Left renal pelvis (tissue), 4 donors: ENCODE results near the gene CEP20. TPM values are rescaled to one million over a fixed set of nuclear protein-coding genes. Genes with fewer than 3 reads are reported as not detected.

Experiments
- DNase-seq, 4 donors: peaks; one replicate each; pipeline ENCODE4 v3.0.0-alpha.2; 2013; ENCODE audit warnings: low read depth in 4 of 4, low spot score in 3 of 4
- polyA plus RNA-seq, 4 donors: library from polyadenylated mRNA; unstranded; fragments of 120-200 nt; gene quantifications; one replicate each; pipeline ENCODE4 v1.2.1, GENCODE V29; 2013; ENCODE audit not compliant: insufficient read length in 4 of 4

CEP20 gene
- polyA plus RNA-seq, 4 donors, result 32.6 to 50.2 (median 39.4) TPM

GRCh38 chr16:15835136-15835878 is 53.1 kb downstream of the CEP20 start:
- DNase-seq, result no peak

- DNase-seq, result no peak
These were observed 53.9 kb downstream of the CEP20 start for GRCh38 chr16:15834502-15834901.

GRCh38 chr16:15833541-15833940 is 54.9 kb downstream of the CEP20 start:
- no peak for DNase-seq

GRCh38 chr16:15832241-15832640 is 56.2 kb downstream of the CEP20 start:
- DNase-seq, result no peak

GRCh38 chr16:15830832-15831451 is 57.5 kb downstream of the CEP20 start:
- no peak for DNase-seq

DNA sequence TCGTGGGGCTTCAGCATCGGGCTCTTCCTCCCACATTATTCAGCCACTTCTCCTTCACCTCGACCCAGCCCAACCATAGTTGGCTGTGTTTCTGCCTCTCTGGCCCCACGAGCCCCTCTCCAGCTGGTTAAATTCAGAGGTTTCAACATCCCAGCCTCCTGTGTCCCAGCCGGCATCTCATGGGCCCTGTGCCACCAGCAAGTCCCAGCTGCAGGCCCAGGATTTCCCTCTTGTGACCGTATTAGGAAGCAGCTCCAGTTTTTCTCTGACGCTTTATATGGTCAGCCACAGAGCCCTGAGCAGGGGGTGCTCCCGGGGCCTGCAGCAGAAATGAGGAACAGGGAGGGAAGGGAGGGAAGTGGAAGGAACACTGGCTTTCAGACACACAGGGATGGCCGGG is 58.9 kb downstream of the CEP20 start:
- peak in 2 of 4 donors; percentile 31 to 35 for DNase-seq

- DNase-seq, result no peak
These were observed 60.6 kb downstream of the CEP20 start for GRCh38 chr16:15827709-15828343.

DNA sequence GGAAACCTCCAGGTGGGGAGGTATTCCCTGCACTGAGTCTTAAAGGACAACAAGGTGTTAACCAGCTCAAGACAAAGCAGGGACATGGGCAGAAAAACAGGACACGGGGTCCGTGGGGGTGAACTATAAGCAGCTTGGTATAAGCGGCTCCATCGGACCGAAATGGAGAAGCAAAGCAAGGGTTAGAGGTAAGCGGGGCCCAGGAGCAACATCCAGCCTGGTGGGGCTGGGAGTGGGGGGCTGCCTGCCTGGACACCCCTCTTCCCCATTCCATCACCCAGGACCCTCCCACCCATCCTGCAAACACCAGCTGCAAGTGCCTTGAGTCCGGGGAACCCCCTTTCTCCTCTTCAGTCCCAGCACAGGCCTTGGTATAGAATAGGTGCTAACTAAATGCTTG is 61.1 kb downstream of the CEP20 start:
- DNase-seq, result no peak

DNA sequence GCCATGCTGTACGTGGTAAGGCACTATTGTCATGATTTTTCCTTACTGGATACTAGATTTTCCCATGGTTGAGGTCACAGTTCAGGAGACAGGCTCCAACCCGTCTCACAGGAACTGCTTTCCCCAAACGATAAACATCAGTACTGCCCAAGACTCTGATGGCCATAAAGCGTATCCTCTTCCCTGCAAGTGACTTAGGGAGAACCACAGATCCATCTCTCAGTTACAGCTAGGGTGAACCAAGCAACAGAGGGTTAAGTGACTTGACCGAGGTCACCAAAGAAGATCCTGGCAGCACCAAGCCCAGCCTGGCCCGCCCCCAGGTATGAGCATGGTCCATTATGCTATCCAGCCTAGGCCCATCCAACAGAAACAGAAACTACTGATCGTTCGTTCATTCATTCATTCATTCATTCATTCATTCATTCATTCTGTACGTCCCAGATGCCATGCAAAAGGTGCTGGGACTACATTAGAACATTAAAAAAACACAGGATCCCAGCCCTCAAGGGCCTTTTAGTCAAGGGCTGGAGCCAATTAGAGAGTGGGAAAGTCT is 62.6 kb downstream of the CEP20 start:
- DNase-seq, result no peak

DNA sequence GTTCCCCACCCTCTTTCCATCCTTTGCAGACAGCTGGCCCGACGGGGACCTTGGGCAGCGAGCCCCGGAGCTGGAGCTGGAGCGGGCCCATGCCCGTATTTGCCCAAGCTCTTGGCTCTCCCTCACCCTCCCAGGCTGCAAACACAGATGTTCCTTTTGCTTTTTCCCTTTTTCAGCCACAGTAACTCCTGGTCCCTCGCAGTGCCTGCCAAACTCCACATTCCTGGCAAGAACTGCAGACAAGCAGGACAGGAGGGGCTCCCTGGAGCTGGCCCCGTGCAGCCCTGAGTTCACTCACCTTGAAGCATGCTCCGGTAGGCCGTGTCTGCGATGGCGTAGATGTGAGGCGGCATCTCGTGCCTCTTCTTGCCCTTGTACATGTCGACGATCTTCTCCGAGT is 65.4 kb downstream of the CEP20 start:
- DNase-seq, result no peak

DNA sequence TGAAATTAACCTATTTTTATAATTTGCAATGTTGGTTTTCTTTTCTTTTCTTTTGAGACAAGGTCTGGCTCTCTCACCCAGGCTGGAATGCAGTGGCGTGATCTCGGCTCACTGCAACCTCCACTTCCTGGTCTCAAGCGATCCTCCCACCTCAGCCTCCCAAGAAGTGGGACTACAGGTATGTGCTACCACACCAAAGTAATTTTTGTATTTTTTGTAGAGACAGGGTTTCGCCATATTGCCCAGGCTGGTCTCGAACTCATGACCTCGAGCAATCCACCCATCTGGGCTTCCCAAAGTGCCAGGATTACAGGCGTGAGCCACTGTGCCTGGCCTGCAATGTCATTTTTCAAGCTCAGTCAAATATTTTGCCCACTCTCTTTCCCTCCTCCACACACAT is 67.6 kb downstream of the CEP20 start:
- DNase-seq, result no peak

- no peak for DNase-seq
These were observed 69.4 kb downstream of the CEP20 start for GRCh38 chr16:15819046-15819445.

GRCh38 chr16:15817446-15817845 is 71.0 kb downstream of the CEP20 start:
- DNase-seq, result no peak

- DNase-seq, result no peak
These were observed 72.2 kb downstream of the CEP20 start for GRCh38 chr16:15816228-15816627.

Other genes with a start within 250 kb of the CEP20 start
- 10 to 100 TPM; 53.5 to 62.7 (median 54.5) TPM for gene MARF1, start 245.4 kb downstream of the CEP20 start, polyA plus RNA-seq
- 10 to 100 TPM; 40.8 to 45.4 (median 42.8) TPM for gene NDE1, start 238.4 kb downstream of the CEP20 start, polyA plus RNA-seq
- 10 to 100 TPM in 2 of 4 donors, 1 to 10 TPM in 2; 4.6 to 15.6 (median 11.8) TPM for gene MYH11, start 31.6 kb downstream of the CEP20 start, polyA plus RNA-seq
- gene ABCC1, start 61.0 kb upstream of the CEP20 start, polyA plus RNA-seq, result 10 to 100 TPM; 18.3 to 30.2 (median 23.1) TPM